SK-N-SH treated with all-trans-retinoic acid at 6 μM for 48 hours (cell line): ENCODE results near the gene CYP4F11.

Experiments used
- ARNTL ChIP-seq: fragments of 450-650 bp; formaldehyde crosslinking; IDR thresholded peaks from 2 replicates; pipeline ENCODE4 v1.5.0; 2020; ENCODE audit warnings: low read depth, mild to moderate bottlenecking, moderate library complexity, borderline replicate concordance
- TCF4 ChIP-seq: fragments of 250-450 bp; sonication (Bioruptor Pico); IDR thresholded peaks from 2 replicates; pipeline ENCODE4 v1.8.0; 2021; ENCODE audit warnings: mild to moderate bottlenecking, moderate library complexity, borderline replicate concordance

GRCh38 chr19:15894359-15894758 lies 40.0 kb downstream of the CYP4F11 start:
- TF ChIP-seq ARNTL (CRISPR knock-in tag) (no peak), TCF4 (no peak)
